ENCODE results near the gene PTPN1. TPM values are rescaled to one million over a fixed set of nuclear protein-coding genes. Genes with fewer than 3 reads are reported as not detected.
"Not testable (repeated sequence)": the region's sequence is repeated elsewhere in the genome, so short reads cannot be mapped to it uniquely, and the experiment has no call there.

PTPN1 gene
- total RNA-seq, 1 donor from 2014 or later, result 43.8 TPM

DNA sequence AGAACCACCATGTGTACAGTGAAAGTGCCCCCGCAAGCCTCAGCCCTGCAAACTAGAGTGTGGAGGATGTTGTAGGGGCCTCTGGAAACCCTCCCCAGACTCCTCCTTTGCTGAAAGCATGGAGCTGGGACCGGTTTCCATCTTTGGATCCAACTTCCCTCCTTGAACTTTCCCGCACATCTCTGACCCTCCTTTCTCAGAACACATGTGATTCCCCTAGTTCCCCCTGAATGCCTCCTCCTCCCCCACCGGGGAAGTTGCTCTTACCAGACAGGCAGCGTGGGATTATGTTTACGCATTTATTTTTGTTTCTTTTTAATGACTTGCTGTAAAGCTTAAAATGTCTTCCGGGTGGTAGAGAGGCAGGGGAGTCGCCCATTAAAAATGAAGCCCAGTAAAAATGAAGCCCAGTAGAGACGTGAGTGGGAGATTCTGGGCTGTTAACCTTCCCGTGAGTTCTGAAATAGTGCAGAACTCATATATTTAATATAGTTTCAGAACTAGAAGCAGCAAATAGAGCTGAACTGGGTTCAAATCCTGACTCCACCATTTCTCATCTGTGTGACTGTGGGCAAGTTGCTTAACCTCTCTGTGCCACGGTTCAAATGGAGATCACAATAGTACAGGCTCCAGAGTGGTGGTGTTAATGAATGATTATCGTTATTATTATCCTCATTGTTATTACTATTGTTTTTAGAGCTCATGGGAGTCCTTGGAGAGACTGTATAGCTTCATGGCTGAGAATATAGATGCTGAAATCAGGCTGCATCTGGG, 8.0 kb upstream of the PTPN1 start:
- H3K4me1 Mint-ChIP-seq, result peaks cover 3% of the 10 kb centered on the region
- TF ChIP-seq, protein P1, sequence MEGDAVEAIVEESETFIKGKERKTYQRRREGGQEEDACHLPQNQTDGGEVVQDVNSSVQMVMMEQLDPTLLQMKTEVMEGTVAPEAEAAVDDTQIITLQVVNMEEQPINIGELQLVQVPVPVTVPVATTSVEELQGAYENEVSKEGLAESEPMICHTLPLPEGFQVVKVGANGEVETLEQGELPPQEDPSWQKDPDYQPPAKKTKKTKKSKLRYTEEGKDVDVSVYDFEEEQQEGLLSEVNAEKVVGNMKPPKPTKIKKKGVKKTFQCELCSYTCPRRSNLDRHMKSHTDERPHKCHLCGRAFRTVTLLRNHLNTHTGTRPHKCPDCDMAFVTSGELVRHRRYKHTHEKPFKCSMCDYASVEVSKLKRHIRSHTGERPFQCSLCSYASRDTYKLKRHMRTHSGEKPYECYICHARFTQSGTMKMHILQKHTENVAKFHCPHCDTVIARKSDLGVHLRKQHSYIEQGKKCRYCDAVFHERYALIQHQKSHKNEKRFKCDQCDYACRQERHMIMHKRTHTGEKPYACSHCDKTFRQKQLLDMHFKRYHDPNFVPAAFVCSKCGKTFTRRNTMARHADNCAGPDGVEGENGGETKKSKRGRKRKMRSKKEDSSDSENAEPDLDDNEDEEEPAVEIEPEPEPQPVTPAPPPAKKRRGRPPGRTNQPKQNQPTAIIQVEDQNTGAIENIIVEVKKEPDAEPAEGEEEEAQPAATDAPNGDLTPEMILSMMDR (conservative IDR thresholded peaks at IDR 0.05), result no peak
- H3K27ac Mint-ChIP-seq (ENCODE audit: unreplicated experiment), result no peak overlapping the region
- H3K36me3 Mint-ChIP-seq (ENCODE audit: low read depth), result no peaks in the 10 kb centered on the region
- peaks cover 3% of the 10 kb centered on the region for H3K9me3 Mint-ChIP-seq
- H3K27me3 Mint-ChIP-seq (ENCODE audit: low read depth), result no peaks in the 10 kb centered on the region
- no peak for DNase-seq (ENCODE audit: low read depth, low spot score)
- no peak overlapping the region for H3K4me3 Mint-ChIP-seq

DNA sequence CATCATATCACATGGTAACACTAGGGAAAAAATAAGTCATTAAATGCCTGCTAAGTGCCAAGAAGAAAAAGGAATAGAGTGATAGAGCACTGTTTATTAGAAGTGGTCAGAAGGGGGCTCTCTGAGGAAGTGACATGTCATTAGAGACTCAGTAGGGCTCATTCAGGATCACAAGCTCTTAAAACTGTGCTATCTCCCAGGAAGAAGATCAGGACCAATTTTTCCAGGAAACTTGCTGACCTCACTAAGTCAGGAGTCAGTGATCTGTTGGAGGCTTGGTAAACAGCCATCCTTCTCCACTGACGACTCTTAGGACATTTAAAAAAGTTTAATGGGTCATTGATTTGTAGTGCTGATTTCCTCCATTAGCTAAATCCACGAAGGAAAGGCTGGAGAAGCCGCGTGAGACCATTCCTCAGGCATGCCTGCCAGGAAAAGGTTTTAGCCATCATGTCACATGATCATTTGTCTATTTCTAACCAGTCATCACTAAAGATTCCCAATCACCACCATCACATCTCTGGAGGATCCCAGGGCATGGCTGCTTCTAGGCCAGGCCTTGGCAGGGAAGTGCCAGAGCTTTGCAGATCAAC, 5.9 kb upstream of the PTPN1 start:
- Mint-ChIP-seq H3K27ac (ENCODE audit: unreplicated experiment) (no peak overlapping the region), H3K4me3 (no peak overlapping the region), H3K27me3 (ENCODE audit: low read depth) (no peaks in the 10 kb centered on the region), H3K36me3 (ENCODE audit: low read depth) (no peaks in the 10 kb centered on the region), H3K9me3 (peaks cover 2% of the 10 kb centered on the region), H3K4me1 (peaks cover 10% of the 10 kb centered on the region)
- no peak for DNase-seq (ENCODE audit: low read depth, low spot score)
- TF ChIP-seq, protein P1 (conservative IDR thresholded peaks at IDR 0.05), result no peak

DNA sequence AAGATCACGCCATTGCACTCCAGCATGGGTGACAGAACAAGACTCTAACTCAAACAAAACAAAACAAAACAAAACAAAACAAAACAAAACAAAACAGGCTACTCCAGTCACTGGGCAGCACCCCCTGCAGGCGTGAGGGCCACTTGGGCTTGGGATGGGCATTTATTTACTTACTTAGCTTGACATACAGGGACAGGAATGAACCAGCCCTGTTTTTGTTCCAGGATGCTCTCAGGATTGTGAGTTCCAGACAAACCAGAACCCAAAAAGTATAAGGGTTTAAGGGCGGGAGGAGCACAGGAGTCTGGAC, 4.0 kb upstream of the PTPN1 start:
- Mint-ChIP-seq H3K36me3 (ENCODE audit: low read depth) (no peaks in the 10 kb centered on the region), H3K4me1 (peaks cover 17% of the 10 kb centered on the region), H3K9me3 (no peaks in the 10 kb centered on the region), H3K4me3 (peak overlapping the region; percentile 66), H3K27me3 (ENCODE audit: low read depth) (no peaks in the 10 kb centered on the region), H3K27ac (ENCODE audit: unreplicated experiment) (no peak overlapping the region)
- DNase-seq (ENCODE audit: low read depth, low spot score), result no peak
- TF ChIP-seq, protein P1 (conservative IDR thresholded peaks at IDR 0.05), result no peak

DNA sequence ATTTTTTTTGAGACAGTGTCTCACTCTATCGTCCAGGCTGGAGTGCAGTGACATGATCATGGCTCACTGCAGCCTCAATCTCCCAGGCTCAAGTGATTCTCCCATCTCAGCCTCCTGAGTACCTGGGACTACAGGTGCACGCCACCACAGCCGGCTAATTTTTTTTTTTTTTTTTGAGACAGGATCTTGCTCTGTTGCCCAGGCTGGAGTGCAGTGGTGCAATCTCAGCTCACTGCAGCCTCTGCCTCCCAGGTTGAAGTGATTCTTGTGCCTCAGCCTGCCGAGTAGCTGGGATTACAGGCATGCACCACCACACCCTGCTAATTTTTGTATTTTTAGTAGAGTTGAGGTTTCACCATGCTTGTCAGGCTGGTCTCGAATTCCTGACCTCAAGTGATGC, 2.4 kb upstream of the PTPN1 start:
- not testable (repeated sequence) for DNase-seq (ENCODE audit: low read depth, low spot score); H3K36me3 Mint-ChIP-seq (ENCODE audit: low read depth); H3K27ac Mint-ChIP-seq (ENCODE audit: unreplicated experiment); H3K9me3 Mint-ChIP-seq; H3K4me3 Mint-ChIP-seq; H3K27me3 Mint-ChIP-seq (ENCODE audit: low read depth)
- H3K4me1 Mint-ChIP-seq, result peaks cover 32% of the 10 kb centered on the region

DNA sequence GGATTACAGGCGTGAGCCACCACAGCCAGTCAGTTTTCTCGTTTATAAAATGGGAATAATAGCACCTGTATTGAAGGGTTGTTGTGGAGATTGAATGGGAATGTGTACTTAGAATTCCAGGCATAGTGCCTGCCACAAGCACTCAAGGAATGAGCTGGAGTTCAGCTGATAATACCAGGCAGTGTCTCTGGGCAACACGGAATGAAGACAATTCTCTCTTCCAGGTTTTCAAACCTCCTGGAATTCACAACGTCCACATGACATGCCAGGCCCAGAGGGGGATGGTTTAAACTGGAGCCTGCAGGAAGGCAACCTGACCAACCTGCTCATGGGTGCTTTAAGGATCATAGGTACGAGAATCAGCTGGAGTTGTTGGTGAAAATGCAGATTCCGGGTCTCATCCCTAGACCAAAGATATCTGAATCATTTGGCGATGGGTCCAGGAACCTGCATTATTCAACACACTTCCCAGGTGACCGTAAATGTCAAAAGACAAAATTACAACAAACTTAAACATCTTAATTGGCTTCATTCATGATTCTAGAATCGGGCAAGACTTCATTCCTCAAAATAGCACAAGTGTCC, 1.9 kb upstream of the PTPN1 start:
- Mint-ChIP-seq H3K4me1 (peaks cover 37% of the 10 kb centered on the region), H3K9me3 (no peaks in the 10 kb centered on the region), H3K27me3 (ENCODE audit: low read depth) (no peaks in the 10 kb centered on the region), H3K36me3 (ENCODE audit: low read depth) (no peaks in the 10 kb centered on the region), H3K27ac (ENCODE audit: unreplicated experiment) (no peak overlapping the region), H3K4me3 (peak overlapping the region; percentile 59)
- TF ChIP-seq, protein P1 (conservative IDR thresholded peaks at IDR 0.05), result no peak
- no peak for DNase-seq (ENCODE audit: low read depth, low spot score)

All from neural crest cell (in vitro differentiated cells).